Stimulated activated CD4-positive, alpha-beta T cell treated with anti-CD3 and anti-CD28 coated beads, Interleukin-1b, Interleukin-23, amount 100 ng/mL, for 48 hours (primary cell): ENCODE results near the gene PIK3C2B.

Experiments used
- DNase-seq: peaks from one replicate; pipeline ENCODE4 v3.0.0-alpha.2; 2020

Gene PIK3C2B

DNA sequence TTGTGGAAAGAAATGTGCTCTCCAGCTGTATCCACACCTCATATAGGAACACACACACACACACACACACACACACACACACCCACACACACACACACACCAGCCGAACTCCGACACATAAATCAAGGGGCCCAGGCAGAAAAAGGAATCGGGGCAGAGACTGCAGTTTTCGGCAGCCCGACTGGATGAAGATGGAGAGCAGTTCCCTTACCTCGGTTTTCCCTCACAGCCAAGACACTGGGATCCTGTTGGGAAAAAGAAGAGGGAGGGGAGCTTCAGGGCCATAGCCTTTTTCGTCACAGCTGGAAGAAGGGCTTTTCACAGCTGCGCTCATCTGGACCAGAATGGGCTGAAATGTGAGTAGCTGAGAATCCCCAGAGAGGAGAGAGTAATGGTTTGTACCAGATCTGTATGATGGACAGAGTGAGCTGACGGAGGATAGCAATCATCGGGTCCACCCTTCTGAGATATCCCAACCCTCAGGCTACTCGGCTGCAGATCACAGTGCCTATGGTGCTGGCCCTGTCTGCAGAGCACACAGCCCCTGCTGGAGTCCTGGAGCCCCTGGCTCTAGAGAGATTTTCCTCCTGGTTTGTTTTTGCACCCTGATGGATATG, 37.7 kb downstream of the PIK3C2B start:
- no peak for DNase-seq

DNA sequence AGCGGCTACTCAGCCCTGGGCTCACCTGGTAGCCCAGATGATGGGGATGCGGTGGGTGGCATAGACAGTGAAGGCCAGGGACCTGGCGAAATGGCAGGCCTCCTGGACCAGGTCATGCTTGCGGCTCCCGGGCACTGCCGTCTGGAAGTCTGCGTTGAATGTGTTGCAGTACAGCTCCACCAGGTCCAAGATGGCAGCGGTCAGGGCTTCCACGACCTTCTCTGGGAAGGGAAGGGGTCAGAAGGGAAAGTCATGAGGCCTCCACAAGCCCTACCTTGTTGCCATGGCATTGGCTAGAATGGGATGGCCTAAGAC, 38.8 kb downstream of the PIK3C2B start:
- DNase-seq, result no peak

- DNase-seq, result no peak
These were observed 39.4 kb downstream of the PIK3C2B start for GRCh38 chr1:204455063-204455830.

- DNase-seq, result no peak
These were observed 40.1 kb downstream of the PIK3C2B start for GRCh38 chr1:204454476-204454875.

DNA sequence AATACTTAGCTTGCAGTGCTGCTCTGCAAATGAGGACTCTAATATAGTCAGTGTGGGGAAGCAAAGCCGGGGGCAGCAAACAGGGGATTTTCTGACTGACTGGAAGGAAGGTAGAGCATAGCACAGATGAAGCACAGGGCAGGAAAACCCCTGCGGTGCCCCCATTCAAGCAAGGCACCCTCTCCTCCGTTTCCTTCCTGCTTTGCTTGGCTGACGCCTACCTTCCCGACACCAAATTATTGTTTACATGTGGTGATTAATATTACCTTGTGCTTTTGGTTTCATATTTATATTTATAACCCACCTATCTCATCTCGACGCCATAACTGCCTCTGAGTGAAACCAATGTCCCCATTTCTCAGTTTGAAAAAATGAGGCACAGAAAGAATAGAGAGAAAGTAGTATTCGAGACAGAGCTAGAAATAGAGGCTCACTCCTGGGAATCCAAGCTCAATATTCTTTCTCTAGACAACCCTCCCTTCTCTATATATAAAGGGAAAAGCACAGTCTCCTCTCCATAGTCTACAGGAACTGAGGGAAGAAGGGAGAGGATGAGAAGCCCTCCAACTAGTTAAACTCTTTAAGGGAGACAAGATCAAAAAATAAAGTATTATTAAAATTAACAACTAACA, 41.3 kb downstream of the PIK3C2B start:
- peak; percentile 74 for DNase-seq

GRCh38 chr1:204451352-204452124, 43.1 kb downstream of the PIK3C2B start:
- no peak for DNase-seq

- no peak for DNase-seq
These were observed 43.9 kb downstream of the PIK3C2B start for GRCh38 chr1:204450461-204451257.

DNA sequence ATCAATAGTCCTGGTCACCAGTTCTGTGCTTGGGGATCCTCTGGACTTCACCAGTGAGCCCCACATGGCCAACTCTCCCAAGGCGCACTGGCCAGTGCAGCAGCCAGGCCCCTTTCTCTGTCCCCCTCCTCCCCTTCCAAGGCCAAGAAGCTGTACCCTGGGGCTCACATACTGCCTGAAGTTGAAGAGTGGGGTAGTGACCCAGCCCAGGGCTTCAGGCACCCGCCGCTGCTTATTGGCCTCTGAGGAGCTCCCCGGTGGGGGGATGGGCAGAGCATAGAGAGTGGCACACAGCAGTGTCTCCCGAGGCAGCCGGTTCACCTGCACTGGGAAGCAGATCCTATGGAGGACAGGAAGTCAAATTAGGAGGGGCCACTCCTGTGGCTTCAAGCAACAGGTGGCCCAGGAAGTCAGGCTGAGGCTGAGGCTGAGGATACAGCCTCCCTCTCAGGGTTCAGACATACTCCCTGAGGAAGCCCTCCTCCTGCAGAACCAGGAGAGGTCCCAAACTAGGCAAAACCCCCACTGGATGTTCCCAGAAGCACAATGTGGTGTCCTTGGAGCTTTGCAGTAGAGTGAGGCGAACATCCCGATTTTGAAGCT, 44.8 kb downstream of the PIK3C2B start:
- DNase-seq, result no peak

GRCh38 chr1:204448991-204449677, 45.5 kb downstream of the PIK3C2B start:
- DNase-seq, result no peak

- no peak for DNase-seq
These were observed 46.2 kb downstream of the PIK3C2B start for GRCh38 chr1:204448344-204448964.

DNA sequence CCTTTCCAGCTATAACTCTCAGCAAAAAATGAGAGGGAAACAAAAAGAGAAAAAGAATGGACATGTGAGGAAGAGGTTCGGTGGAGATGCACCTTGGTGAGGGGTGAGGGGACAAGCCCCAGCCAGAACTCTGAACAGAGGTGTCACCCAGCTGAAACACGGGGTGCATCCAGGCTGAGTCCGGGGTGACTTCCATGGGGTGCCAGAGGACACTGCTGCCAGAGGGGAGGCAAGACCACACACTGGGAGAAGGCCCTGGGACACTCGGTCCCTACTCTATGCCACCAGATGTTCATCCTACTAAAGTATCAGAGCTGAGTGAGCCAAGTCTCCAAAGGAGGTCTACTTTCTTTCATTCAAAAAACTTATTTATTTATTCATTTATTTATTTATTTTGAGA, 46.9 kb downstream of the PIK3C2B start:
- DNase-seq, result no peak

DNA sequence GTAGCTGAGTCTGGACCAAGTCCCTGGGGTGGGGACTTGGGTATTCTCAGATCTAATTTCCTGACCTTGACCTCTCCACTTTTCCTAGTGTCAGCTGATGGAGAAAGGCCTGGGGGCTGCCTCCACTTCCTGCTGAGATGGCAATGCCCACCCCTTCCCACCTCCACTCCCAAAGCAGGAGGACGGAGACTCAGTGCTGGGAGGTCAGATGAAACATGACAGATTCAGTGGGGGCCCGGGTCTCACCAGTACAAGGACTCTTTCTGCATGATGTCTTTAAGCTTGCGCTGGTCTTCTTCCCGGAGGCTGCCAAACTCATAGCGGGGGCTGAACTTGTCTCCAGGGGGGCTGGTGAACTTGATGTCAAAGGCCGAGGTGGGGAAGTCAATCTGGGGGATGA, 47.4 kb downstream of the PIK3C2B start:
- DNase-seq, result no peak

- peak; percentile 76 for DNase-seq
These were observed 48.0 kb downstream of the PIK3C2B start for GRCh38 chr1:204446413-204447111.

GRCh38 chr1:204445860-204446412, 48.7 kb downstream of the PIK3C2B start:
- DNase-seq, result peak; percentile 67
